Endometrial microvascular endothelial cells (primary cell): Measurements from ENCODE around the gene GPATCH2L. TPM values are rescaled to one million over a fixed set of nuclear protein-coding genes. Genes with fewer than 3 reads are reported as not detected.

ENCODE experiments used
- in situ Hi-C: cut with HindIII; loops from 2 replicates; pipeline ENCODE4 v1.10.0; 2017; ENCODE audit warnings: low sequenced_read_pairs, low pct_unique_long_range_greater_than_20kb; ENCODE audit errors: inconsistent ontology term
- total RNA-seq: library from RNA; depleted of rRNA; stranded (reverse); fragments of >200 nt; gene quantifications from one replicate; pipeline ENCODE4 v1.2.3, GENCODE V29; 2015; ENCODE audit errors: inconsistent ontology term

GPATCH2L gene
- total RNA-seq = 44.7 TPM

DNA sequence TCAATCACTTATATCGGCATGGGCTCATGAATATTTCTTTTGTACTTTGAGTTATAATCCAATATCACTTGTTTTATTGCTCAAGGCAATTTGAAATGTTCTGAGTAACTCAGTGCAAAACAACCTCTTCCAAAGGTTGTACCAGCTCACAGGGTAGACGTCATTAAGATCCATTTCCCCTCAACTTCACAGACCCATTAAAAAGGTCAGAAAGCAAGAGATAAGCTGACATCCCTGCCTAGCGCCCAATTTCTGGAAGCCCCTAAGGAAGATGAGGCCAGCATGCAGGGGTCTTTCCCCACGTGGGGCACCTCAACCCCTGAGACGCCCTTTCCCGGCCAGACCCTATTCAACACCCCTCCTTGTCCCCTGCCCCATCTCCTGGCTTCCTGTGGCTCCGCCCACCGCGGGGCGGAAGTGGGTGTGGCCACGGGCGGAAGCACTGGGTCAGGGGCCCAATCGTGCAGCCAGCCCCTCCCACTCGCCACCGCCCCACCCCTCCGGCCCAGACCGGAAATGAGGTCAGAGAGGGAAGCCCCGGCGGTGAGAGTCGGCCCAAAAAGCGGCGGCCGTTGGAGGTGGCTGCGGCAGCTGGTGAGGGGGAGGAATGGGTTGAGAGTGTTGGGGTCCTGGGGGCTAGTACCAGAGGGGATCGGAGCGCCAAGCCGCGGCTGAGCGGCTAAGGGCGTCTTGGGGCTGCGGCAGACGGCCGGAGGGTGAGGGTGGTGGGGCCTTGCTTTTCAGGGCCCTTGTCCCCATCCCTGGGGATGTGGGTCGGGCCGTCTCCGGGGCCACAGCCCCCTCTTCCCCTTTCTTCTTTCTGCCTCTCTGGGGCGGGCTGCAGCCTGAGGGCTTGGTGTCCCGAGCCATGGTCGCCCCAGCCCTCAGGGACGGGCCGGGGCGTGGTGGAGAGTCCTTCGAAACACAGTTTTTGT is at the start of gene GPATCH2L:
TSS of gene GPATCH2L (plus strand) at position 525 of the 935 bp plus-strand sequence. CDS start 2,442 bp downstream, outside the sequence.
- in situ Hi-C loops = no loop called here

DNA sequence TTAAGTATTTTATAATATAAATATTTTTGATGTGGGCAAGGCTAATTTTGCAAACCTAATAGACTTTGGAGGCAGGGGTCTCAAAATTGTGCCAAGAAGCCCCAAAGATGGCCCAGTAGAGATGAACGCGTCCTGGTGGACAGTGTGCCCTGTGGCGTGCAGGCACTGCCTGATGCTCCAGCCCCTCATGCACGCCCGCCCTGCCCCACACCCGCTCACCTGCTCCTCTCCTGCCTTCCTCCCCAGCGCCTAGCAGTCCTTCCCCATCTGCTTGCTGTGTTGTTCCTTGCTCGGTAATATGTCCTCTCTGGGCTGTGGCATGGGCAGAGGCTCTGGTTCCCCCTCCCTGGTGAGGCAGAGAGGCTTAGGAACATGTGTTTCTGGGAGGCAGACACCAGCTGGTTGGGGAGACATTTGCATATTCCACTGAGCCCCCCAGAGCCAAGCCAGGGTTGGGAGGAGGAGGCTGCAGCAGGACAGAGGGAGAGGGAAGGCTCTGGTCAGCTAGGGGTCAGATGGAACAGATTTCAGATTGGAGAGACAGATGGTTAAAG is 46.8 kb upstream of the GPATCH2L start:
- in situ Hi-C loops = no loop called here

DNA sequence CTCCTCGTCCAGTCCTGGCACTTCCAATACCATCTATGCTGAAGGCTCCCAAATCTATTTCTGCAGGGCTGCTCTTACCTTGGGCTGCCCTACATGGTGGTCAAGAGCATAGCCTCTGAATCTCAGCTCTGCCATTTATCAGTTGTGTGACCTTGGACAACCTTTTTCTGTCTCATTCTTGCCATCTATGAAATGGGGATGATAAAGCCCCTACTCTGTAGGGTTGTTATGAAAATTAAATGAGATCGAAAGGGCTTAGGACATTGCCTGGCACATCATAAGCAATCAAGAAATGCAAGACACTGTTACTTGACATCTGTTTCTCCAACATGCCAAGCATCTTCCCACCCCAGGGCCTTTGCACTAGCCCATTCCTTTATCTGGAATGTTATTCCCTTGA is 45.5 kb upstream of the GPATCH2L start:
- in situ Hi-C loops = no loop called here

DNA sequence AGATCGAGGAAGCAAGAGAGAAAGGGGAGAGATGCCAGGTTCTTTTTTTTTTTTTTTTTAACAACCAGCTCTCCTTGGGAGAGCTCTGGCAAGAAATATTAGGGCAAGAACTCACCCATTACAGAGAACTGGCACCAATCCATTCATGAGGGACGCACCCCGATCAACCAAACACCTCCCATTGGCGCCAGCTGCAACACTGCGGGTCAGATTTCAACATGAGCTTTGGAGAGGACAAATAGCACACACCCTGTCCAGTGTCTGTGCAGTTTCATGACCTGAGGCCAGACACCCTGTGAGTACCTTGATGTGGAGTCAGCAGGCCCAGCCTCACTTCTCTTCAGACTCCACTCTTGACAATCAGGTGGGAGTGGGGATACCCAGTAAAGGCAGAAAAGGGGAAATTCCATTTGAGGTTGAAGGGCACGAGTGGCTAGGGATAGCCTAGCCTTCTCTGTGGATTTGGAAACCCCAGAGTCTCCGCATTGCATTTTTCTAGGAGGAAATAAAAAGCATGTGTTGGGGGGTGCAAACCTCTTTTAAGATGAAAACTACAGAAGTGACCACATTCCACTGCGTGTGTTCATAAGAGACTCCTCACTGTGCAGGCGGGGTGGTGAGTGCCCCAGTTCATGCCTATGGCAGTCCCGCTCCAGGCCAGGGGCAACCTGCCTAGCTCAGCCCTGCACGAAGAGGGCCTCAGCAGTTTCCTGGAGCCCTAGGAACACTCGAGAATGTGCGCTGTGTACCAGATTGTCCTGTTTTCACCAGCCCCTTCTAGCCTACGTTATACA is 42.4 kb upstream of the GPATCH2L start:
- in situ Hi-C loops = no loop called here

DNA sequence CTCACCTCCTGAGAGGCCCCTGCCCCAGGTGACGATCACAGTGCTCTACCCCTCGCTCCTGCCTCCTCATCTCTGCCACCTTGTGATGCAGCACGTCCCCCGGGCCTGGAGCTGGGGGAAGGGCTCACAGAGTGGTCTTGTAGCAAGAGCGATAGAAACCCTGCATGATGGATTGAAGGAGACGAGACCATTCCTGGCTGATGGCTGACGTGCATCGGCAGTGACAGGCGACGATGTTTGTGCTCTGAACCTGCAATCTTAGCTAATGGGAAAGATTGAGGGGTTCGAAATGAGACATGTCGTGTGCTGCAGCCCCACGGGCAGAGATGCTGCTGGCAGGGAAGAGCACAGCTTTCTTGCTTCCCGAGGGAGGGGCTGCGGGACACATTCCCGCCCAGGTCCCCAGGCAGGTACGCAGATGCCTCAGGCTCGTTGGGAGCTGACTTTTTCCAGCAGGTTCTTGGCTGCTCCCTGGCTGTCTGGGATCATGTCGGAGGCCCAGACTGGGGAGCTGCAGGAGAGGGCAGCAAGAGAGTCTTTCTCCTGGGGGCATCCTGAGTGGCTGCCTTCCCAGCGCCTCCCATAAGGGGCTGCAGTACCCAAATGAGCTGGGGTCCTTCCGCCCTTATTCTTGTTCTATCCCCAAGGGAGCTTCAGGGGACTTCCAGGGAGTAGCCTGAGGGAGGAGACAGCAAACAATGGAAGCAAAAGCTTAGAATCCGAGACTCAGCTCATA is 38.7 kb upstream of the GPATCH2L start:
- in situ Hi-C loops = no loop called here

DNA sequence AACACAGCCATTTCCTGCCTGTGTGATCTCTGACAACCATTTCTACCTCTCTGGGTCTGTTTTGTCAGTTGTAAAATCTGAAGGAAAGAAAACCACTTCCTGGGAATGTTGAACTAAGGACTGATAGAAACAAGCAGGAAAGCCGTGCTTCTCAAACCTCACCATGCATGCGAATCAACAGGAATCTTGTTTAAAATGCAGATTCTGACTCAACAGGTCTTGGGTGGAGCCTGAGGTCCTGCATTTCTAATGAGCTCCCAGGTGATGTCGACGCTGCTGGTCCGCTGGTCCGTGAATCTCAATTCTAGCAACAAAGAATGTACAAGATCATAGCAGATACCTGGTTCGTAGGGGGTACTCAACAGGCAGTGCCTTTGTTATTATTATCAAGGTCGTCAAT is 38.0 kb upstream of the GPATCH2L start:
- in situ Hi-C loops = no loop called here

DNA sequence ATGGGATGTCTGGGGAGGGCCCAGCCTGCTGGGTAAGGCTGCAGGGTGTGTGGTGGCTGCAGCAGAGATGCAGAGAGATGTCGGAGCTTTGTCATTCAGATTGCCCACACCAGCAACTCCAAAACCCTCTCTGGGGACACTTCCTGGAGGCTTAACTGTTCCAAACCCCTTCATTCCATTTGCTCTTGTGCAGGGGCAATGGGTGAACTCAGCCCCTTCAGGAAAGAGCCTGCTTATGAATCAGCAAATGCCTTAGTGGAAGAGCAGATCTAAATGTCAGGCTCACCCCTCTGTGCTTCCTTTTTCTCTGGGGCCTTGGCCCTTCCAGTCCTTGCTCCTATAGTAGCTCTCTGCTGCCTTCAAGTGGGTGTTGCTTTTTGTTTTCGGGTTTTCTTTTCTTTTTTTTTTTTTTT is 36.7 kb upstream of the GPATCH2L start:
- in situ Hi-C loops = no loop called here

DNA sequence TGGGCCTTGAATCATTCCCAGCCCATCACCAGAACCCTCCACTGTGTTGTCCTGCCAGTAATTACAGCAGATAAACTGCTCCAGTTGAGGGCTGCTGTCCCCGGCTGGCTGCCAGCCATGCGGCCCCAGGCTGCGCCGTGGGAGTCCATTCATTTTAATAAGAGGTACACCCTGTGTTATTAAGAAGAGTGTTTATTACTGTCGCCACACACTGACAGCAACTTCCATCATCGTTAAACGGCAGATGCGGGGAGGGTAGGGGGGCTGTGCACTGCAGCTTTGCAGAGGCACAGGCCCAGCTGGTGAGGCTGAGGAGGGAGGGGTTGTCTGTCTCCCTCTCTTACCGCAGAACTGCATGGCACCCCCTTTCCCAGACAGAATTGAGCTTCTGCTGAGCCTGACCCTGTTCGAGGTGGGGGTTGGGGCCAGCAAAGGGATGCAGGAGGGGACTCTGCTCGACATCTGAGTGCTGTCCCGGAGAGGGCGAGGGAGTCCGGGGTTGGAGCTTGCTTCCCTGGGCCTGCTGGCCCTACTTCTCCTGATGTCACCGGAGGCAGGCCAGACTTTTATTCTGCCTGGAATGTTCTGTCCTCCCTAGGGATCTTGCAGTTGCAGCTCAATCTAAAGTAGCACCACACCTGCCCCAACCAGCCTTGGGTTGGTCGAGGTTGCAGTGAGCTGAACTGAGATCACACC is 33.8 kb upstream of the GPATCH2L start:
- in situ Hi-C loops = no loop called here

DNA sequence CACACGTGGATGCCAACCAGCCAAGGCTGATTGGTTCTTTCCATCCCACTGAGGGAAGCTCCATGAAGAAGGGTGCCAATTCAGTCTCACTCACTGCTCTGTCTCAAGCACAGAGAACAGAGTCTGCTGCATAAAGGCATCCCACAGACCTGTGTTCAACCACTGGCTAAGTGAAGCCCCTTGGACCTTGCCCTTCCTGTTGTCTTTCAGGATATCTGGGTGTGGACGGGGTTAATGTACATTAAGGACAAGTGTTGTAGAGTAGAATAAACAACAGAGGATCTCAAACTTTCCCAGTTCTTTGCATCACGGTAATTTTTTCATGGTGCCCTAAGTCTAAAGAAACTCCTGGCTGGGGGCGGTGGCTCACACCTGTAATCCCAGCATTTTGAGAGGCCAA is 33.1 kb upstream of the GPATCH2L start:
- in situ Hi-C loops = no loop called here

DNA sequence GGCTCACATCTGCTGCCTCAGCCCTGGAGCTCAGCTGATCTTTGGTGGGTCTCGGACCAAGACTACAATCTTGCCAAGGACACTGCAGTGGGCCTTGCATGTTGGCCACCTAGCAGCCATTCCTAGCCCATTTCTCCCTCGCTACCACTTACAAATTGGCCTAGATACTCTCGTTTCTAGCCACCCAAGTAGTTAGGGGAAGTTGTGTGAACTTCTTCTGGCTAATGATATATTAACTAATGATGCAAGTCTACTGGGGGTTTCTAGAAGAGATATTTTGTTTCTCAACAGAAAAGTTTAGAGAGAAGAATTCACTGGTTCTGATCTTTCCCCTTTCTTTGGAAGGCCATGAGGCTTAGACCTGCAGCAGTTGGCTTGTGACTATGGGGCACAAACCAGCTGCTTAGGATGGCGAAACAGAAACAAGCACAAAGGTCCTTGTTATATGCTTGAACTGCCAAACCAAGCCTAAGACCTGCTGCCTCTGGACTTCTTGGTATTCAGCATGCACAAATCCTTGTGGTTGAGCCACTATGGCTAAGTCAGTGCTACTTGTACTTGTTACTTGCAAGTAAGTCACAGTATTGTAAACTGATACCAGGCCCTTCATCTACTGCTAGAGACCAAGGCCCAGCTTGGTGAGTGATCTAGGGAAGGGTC is 30.5 kb upstream of the GPATCH2L start:
- in situ Hi-C loops = no loop called here

DNA sequence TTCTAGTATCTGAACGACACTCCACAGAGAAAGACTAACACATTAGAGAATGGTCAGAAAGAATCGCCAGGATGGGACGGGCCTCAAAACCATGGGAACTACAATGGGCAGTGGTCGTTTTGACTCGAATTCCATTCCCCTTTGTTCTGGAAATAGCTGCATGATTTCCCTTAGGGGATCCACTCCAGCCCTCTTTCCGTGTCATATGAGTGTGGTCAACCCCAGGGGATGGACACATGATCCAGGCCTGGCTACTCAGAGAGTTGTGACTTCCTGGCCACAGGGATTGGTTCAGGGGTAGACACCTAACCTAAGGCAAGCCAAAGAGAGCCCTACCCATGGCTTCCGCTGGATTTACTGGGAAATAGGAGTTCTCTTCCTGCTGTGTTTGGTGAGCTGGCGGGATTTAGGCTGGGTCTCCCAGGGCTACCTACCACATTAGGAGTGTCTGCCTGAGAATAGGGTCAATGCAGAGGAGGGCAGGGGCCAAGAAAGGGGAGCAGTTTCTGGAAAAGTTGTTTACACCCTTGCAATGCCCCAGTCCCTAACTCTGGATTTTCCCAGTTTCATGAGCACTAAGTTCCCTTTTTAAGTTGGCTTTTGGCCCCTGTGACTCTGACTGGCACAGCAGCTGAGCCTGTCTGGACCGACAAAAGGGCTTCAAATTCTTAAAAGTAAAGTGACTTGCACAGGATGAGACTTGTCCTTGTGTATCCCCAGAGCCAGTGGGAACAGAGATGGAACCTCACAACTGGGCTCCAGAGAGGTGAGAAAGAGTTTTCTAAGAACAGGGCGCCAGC is 28.1 kb upstream of the GPATCH2L start:
- in situ Hi-C loops = no loop called here

DNA sequence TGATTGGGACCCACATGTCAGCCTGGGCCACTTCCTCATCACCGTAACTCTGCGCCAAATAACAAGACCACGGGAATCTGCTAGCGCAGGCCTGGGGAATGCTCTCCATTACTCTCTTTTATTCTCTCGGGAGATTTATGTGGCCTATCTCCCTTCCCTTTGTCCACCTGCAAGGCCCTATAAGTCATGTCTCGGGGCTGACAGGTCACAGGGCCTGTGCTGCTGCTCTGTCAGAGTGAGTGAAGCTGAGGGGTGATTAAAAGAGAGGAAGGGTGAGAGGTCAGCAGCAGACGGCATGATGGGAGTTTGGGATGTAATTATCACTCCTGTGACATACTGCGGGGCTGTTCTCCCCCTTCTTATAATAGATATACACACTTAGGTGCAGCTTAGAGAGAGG is 26.2 kb upstream of the GPATCH2L start:
- in situ Hi-C loops = no loop called here

DNA sequence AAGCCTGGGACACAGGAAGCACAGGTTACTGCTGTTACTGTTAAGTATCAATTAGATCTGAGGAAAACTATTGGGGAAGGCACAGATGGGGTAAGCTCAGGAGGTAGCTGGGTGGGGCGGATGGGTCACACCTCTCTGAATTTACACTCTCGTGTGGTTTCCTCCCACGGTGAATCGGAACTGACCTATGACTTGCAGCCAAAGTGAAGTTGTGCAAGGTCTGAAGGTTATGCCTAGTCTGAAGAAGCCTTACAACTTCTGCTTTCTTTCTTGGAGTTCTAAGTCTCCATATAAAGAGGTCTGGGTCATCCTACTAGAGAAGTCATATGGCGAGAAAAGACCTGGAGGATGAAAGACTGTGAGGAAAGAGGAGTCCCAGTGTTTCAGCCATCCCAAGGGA is 25.6 kb upstream of the GPATCH2L start:
- in situ Hi-C loops = no loop called here

DNA sequence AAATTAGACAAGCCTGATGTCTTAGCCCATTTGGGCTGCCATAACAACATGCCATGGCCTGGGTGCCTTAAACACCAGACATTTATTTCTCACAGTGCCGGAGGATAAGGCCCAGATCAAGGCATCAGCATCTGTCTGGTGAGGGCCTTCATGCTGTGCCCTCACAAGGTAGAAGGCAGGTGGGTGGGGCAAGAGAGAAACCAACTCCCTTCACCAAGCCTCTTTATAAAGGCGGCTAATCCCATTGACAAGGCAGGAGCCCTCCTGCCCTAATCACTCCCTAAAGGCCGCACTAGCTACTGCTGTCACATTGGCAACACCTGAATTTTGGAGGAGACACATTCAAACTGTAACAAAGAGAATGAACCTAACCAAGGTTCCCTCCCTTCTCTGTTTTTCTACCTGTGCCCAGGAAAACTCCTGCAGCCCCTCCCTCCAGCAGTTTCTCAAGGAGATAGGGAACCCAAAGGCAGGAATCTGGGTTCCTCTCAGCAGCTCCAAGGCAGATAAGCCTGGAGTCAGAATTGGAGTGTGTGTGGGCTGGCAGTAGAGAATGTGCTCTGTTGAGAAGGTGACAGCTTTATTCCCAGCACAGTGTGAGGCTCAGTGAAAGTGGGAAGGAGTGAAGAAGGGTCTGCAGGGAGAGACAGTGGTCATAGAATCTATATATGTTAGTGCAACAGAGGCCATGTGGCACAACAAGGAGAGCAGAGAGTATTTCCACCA is 21.7 kb upstream of the GPATCH2L start:
- in situ Hi-C loops = no loop called here

DNA sequence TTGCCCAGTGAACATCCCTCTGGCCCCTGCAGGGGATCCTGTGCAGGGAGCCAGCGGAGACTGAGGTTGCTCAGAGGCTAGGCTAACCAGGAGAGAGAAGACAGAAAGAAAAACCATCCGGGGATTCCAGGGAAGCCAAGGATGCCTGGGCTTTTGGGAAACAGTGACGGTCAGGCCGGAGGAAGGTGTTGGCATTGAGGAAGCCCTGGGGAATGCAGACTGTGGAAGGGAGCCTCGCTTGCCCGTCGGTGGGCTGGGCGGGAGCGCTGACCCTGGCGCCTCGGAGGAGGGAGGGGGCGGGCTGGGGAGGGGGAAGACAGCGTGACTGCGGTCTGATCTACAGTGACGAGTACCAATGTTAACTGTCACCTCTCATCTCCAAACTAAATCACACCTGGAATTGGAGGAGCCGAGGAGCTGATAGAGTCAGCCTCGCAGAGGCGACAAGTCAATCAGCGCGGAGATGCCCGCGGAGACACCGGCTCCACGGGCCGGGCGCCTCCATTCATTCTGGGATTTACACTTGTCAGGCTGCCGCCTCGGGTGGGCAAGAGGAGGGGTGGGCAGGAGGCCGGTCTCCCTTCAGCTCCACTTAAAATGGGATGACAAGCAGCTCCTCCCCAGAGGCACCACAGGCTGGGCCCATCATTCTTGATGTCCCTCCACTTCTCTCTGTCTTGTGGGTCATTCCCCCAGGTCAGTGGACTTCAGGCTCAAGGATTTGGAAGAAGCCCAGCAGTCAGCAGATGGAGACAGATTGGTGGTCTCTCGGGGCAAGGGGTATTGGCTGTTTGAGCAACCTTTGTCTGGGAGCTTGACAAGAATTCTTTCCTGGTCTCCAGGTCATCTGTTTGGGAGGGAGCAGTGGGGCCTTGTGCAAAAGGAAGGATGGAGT is 20.4 kb upstream of the GPATCH2L start:
- in situ Hi-C loops = no loop called here

DNA sequence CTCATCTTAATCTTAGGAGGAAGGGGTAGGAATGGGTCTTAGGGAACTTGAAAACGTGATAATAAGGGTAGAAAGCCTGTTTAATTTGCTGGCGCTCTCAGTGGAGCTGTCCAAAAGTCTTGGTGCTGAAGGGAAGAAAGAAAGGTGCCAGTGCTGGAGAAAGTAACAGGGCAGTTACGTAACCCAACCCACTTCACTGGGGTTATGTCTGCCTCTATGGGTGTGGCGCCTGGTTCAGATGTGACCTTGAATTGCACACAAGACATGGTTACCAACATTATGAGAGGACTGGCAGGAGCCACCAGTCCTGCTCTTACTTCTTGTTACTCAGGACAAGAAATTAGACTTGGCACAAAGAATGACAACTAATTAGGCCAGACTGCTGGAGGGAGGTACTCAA is 18.6 kb upstream of the GPATCH2L start:
- in situ Hi-C loops = no loop called here
